PC-9 (cell line): ENCODE measurements around the gene CERCAM.

Experiments used
- CTCF ChIP-seq: fragments of 200-600 bp; sonication (generic); conservative IDR thresholded peaks from 2 replicates; pipeline ENCODE4 v1.6.1; 2017; ENCODE audit warnings: mixed run types, antibody characterized with exemption, mild to moderate bottlenecking, moderate library complexity
- EZH2 ChIP-seq: fragments of 200-600 bp; sonication (generic); IDR thresholded peaks from 2 replicates; pipeline ENCODE4 v1.8.0; 2017; ENCODE audit warnings: antibody characterized with exemption, low read depth

GRCh38 chr9:128434340-128434739, 13.7 kb downstream of the CERCAM start:
- no peak for TF ChIP-seq CTCF
- no peak for TF ChIP-seq EZH2
